Caco-2 (cell line): ENCODE data around the gene NANS. TPM values are rescaled to one million over a fixed set of nuclear protein-coding genes. Genes with fewer than 3 reads are reported as not detected.
A peak's percentile ranks its signal among the peaks of the same experiment; 100 is the strongest.

Experiments used
- BruUV-seq: library from RNA; stranded (reverse); fragments of 400-500 nt; replicated peaks from 2 replicates; lab custom pipeline; 2021; lab: Mats Ljungman, UMichigan
- CTCF ChIA-PET: fragments of 300-600 bp; sonication (Branson Sonifier 250); formaldehyde crosslinking; loops from one replicate; lab custom pipeline; 2022; ENCODE audit warnings: antibody characterized with exemption; lab: Charles Lee
- POLR2A ChIA-PET: fragments of 300-600 bp; sonication (Branson Sonifier 250); formaldehyde crosslinking; loops from one replicate; lab custom pipeline; 2022; ENCODE audit warnings: antibody characterized with exemption; lab: Charles Lee
- DNase-seq, 2 experiments: peaks; one replicate each; pipeline versions ENCODE4 v3.0.0 to v3.0.0-alpha.2; 2020 to 2022
- H3K27me3 ChIP-seq: replicated peaks from 2 replicates; pipeline ENCODE4 v1.6.0; 2011; ENCODE audit warnings: low read length; ENCODE audit not compliant: control insufficient read depth, insufficient read depth
- H3K36me3 ChIP-seq: 2 replicates; pipeline ENCODE4 v1.5.1; 2011; ENCODE audit warnings: low read length; ENCODE audit not compliant: control insufficient read depth, insufficient read depth
- H3K4me1 ChIP-seq: fragments of 250-450 bp; sonication (Bioruptor Pico); 2 replicates; pipeline ENCODE4 v1.5.1; 2020; ENCODE audit warnings: mild to moderate bottlenecking
- H3K4me3 ChIP-seq: 2 replicates; pipeline ENCODE4 v1.5.1; 2011; ENCODE audit warnings: low read depth, mild to moderate bottlenecking, control low read depth, low read length
- H3K9me3 ChIP-seq: fragments of 250-450 bp; sonication (Bioruptor Pico); 2 replicates; pipeline ENCODE4 v1.5.1; 2020; ENCODE audit warnings: mild to moderate bottlenecking, moderate library complexity
- H3K27ac Mint-ChIP-seq: one replicate; pipeline ENCODE4 v1.8.0; 2022; ENCODE audit warnings: mixed read lengths; ENCODE audit not compliant: unreplicated experiment
- H3K27me3 Mint-ChIP-seq: one replicate; pipeline ENCODE4 v1.8.0; 2022; ENCODE audit warnings: mixed read lengths; ENCODE audit not compliant: insufficient read depth, unreplicated experiment
- H3K36me3 Mint-ChIP-seq: one replicate; pipeline ENCODE4 v1.8.0; 2022; ENCODE audit warnings: mild to moderate bottlenecking, mixed read lengths; ENCODE audit not compliant: insufficient read depth, unreplicated experiment
- H3K4me1 Mint-ChIP-seq: one replicate; pipeline ENCODE4 v1.8.0; 2022; ENCODE audit warnings: low read depth, mixed read lengths; ENCODE audit not compliant: unreplicated experiment
- H3K4me3 Mint-ChIP-seq: one replicate; pipeline ENCODE4 v1.8.0; 2022; ENCODE audit warnings: mild to moderate bottlenecking, moderate library complexity, mixed read lengths; ENCODE audit not compliant: unreplicated experiment
- H3K9me3 Mint-ChIP-seq: one replicate; pipeline ENCODE4 v1.8.0; 2022; ENCODE audit warnings: mixed read lengths; ENCODE audit not compliant: unreplicated experiment
- intact Hi-C: fragments of 100-400 bp; cut with micrococcal nuclease; formaldehyde crosslinking; loops from one replicate; pipeline ENCODE4 v1.10.0; 2022; ENCODE audit not compliant: unreplicated experiment
- total RNA-seq: library from RNA; stranded (reverse); gene quantifications from 2 replicates; pipeline ENCODE4 v1.2.3, GENCODE V29; 2022
- TF ChIP-seq, protein P1 (sequence below), 2 experiments: fragments of 200-600 bp in 1 of 2; IDR thresholded peaks; 1 replicate in 1 of 2; 2 replicates in 1 of 2; pipeline versions ENCODE4 v1.5.1 to v1.8.0; 2011 to 2022; ENCODE audit warnings: antibody characterized with exemption in 1 of 2, control low read depth in 1 of 2, inconsistent platforms in 1 of 2, low read depth in 1 of 2, low read length in 1 of 2, mild to moderate bottlenecking in 1 of 2, moderate library complexity in 1 of 2; ENCODE audit not compliant: insufficient read depth in 1 of 2, severe bottlenecking in 1 of 2, unreplicated experiment in 1 of 2

Gene NANS
- total RNA-seq, 1 experiment from 2014 or later: 68.7 TPM

DNA sequence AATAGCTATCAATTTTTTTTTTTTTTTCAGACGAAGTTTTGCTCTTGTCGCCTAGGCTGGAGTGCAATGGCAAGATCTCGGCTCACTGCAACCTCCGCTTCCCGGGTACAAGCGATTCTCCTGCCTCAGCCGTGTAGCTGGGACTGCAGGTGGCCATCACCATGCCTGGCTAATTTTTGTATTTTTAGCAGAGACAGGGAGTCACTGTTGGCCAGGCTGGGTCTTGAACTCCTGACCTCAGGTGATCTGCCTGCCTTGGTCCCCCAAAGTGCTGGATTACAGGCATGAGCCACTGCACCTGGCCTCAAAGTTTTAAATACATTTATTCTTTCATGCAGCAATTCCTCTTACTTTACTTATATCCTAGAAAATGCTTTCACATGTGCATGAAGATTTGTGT is 44.9 kb downstream of the NANS start:
- CTCF ChIA-PET: no interaction called here

DNA sequence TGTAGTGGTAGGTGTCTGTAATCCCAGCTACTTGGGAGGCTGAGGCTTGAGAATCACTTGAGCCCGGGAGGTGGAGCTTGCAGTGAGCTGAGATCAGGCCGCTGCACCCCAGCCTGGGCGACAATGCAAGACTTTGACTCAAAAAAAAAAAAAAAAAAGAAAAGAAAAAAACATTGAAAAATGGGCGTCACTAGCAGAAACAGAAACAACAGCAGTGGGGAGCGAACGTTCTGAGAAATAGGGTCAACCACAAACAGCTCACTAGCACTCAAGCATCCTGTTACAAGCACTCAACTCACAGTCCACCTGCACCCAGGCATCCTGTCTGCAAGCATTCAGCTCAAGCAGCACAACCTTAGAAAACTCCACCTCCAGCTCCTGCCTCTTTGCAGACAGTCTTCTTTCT is 45.3 kb downstream of the NANS start:
- intact Hi-C loops: no loop called here
- H3K4me1 ChIP-seq: peaks cover 30% of the 10 kb centered on the region
- peaks cover 25% of the 10 kb centered on the region for H3K4me1 Mint-ChIP-seq
- ChIA-PET POLR2A (interaction anchor here (0.9 kb wide), 1 partner anchor 154 kb away, joined by 8 read pairs; no protein-coding TSS in a partner anchor), CTCF (no interaction called here)
- H3K4me3 ChIP-seq: no peak overlapping the region
- DNase-seq: no peak
- no peaks in the 10 kb centered on the region for H3K9me3 Mint-ChIP-seq
- H3K36me3 Mint-ChIP-seq: peaks cover 32% of the 10 kb centered on the region
- peaks cover 14% of the 10 kb centered on the region for H3K36me3 ChIP-seq
- no peak overlapping the region for H3K4me3 Mint-ChIP-seq
- TF ChIP-seq, protein P1, sequence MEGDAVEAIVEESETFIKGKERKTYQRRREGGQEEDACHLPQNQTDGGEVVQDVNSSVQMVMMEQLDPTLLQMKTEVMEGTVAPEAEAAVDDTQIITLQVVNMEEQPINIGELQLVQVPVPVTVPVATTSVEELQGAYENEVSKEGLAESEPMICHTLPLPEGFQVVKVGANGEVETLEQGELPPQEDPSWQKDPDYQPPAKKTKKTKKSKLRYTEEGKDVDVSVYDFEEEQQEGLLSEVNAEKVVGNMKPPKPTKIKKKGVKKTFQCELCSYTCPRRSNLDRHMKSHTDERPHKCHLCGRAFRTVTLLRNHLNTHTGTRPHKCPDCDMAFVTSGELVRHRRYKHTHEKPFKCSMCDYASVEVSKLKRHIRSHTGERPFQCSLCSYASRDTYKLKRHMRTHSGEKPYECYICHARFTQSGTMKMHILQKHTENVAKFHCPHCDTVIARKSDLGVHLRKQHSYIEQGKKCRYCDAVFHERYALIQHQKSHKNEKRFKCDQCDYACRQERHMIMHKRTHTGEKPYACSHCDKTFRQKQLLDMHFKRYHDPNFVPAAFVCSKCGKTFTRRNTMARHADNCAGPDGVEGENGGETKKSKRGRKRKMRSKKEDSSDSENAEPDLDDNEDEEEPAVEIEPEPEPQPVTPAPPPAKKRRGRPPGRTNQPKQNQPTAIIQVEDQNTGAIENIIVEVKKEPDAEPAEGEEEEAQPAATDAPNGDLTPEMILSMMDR (IDR thresholded peaks at IDR 0.05; ENCODE audit: insufficient read depth in 1 of 2, low read depth in 1 of 2, low read length in 1 of 2, severe bottlenecking in 1 of 2, unreplicated experiment in 1 of 2): no peak
- H3K27ac Mint-ChIP-seq: no peak overlapping the region
- H3K9me3 ChIP-seq: peaks cover 10% of the 10 kb centered on the region
- no TSS peak for BruUV-seq
- H3K27me3 ChIP-seq: no peaks in the 10 kb centered on the region
- no peaks in the 10 kb centered on the region for H3K27me3 Mint-ChIP-seq

More for the DNA sequence above, 44.9 kb downstream of the NANS start:
- H3K36me3 ChIP-seq: peaks cover 14% of the 10 kb centered on the region
- no TSS peak for BruUV-seq
- DNase-seq: no peak
- Mint-ChIP-seq H3K4me1 (peaks cover 25% of the 10 kb centered on the region), H3K27ac (no peak overlapping the region), H3K36me3 (peaks cover 33% of the 10 kb centered on the region), H3K4me3 (no peak overlapping the region), H3K9me3 (no peaks in the 10 kb centered on the region), H3K27me3 (no peaks in the 10 kb centered on the region)
- H3K9me3 ChIP-seq: peaks cover 5% of the 10 kb centered on the region
- TF ChIP-seq, protein P1 (IDR thresholded peaks at IDR 0.05; ENCODE audit: insufficient read depth in 1 of 2, low read depth in 1 of 2, low read length in 1 of 2, severe bottlenecking in 1 of 2, unreplicated experiment in 1 of 2): no peak
- no peak overlapping the region for H3K4me3 ChIP-seq
- H3K4me1 ChIP-seq: peaks cover 30% of the 10 kb centered on the region
- H3K27me3 ChIP-seq: no peaks in the 10 kb centered on the region
- POLR2A ChIA-PET: interaction anchor here (0.9 kb wide), 1 partner anchor 155 kb away, joined by 8 read pairs; no protein-coding TSS in a partner anchor
- intact Hi-C loops: no loop called here

DNA sequence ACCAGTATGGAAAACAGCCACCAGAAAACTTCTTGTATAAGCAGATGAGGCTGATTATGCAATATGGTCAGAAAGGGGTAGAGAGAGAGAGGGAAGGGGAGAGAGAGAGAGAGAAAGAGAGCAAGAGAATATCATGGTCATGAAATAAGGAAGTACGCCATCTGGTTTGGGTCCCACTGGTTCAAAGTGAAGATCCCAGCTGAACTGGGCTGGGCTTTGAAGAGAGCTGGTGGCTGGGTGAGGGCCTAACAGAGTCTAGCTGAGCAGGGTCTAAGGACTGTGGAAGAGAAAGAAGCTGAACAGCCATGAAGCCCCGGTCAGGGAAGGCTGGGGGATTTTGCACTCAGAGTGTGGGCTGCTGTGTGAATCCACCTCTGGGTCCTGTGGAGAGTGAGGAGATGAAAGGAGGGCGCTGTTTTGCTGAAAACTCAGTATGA is 47.9 kb downstream of the NANS start:
- H3K27ac Mint-ChIP-seq: no peak overlapping the region
- Histone ChIP-seq H3K4me1 (peaks cover 17% of the 10 kb centered on the region), H3K4me3 (no peak overlapping the region), H3K27me3 (no peaks in the 10 kb centered on the region), H3K9me3 (peaks cover 14% of the 10 kb centered on the region), H3K36me3 (peaks cover 9% of the 10 kb centered on the region)
- intact Hi-C loops: no loop called here
- H3K4me3 Mint-ChIP-seq: no peak overlapping the region
- peak in 1 of 2 experiments; percentile 26 for DNase-seq
- peaks cover 43% of the 10 kb centered on the region for H3K36me3 Mint-ChIP-seq
- ChIA-PET POLR2A (no interaction called here), CTCF (no interaction called here)
- peaks cover 16% of the 10 kb centered on the region for H3K4me1 Mint-ChIP-seq
- no peaks in the 10 kb centered on the region for H3K9me3 Mint-ChIP-seq
- TF ChIP-seq, protein P1 (IDR thresholded peaks at IDR 0.05; ENCODE audit: insufficient read depth in 1 of 2, low read depth in 1 of 2, low read length in 1 of 2, severe bottlenecking in 1 of 2, unreplicated experiment in 1 of 2): no peak
- H3K27me3 Mint-ChIP-seq: no peaks in the 10 kb centered on the region
- no TSS peak for BruUV-seq
